Measurements from ENCODE around the gene HSD17B13. TPM values are rescaled to one million over a fixed set of nuclear protein-coding genes. Genes with fewer than 3 reads are reported as not detected.

Gene HSD17B13
- total RNA-seq, 1 experiment from 2014 or later = 0.13 TPM

- Histone ChIP-seq H3K27me3 (ENCODE audit: control insufficient read depth, insufficient read depth, low read length) (no peaks in the 10 kb centered on the region), H3K4me1 (ENCODE audit: control insufficient read depth, insufficient read depth, low read length) (no peaks in the 10 kb centered on the region), H3K4me3 (ENCODE audit: low read depth in 2 of 2, low read length in 2 of 2) (no peak overlapping the region), H3K27ac (ENCODE audit: low read length) (no peak overlapping the region), H3K9me3 (ENCODE audit: control insufficient read depth, insufficient read depth, low read depth, low read length) (no peaks in the 10 kb centered on the region), H3K36me3 (ENCODE audit: control insufficient read depth, insufficient read depth, low read length) (no peaks in the 10 kb centered on the region)
- no TSS peak for BruUV-seq (replicated peaks)
- ChIA-PET CTCF (no interaction called here), POLR2A (no interaction called here)
- intact Hi-C loops (cut with micrococcal nuclease; ENCODE audit: unreplicated experiment) (no loop called here), in situ Hi-C loops (cut with HindIII; ENCODE audit: low pct_unique_long_range_greater_than_20kb, low sequenced_read_pairs) (no loop called here)
- TF ChIP-seq REST (IDR thresholded peaks at IDR 0.05; ENCODE audit: insufficient read depth in 1 of 2, low read depth in 2 of 2, low read length in 1 of 2) (no peak), TCF7L2 (IDR thresholded peaks at IDR 0.05; ENCODE audit: low read depth, low read length) (no peak), CTCF (IDR thresholded peaks at IDR 0.05) (no peak), SIN3A (IDR thresholded peaks at IDR 0.05; ENCODE audit: borderline replicate concordance, insufficient read depth, low read depth, low read length) (no peak), POLR2AphosphoS5 (IDR thresholded peaks at IDR 0.05; ENCODE audit: low read depth, low read length) (no peak)
- ATAC-seq (no peak), DNase-seq (ENCODE audit: low read depth, low spot score) (no peak)
Observed at GRCh38 chr4:87275311-87275710, 47.4 kb downstream of the HSD17B13 start.

GRCh38 chr4:87274803-87275202 is 47.9 kb downstream of the HSD17B13 start:
- TF ChIP-seq CTCF (IDR thresholded peaks at IDR 0.05) (no peak), TCF7L2 (IDR thresholded peaks at IDR 0.05; ENCODE audit: low read depth, low read length) (no peak), REST (IDR thresholded peaks at IDR 0.05; ENCODE audit: insufficient read depth in 1 of 2, low read depth in 2 of 2, low read length in 1 of 2) (no peak), POLR2AphosphoS5 (IDR thresholded peaks at IDR 0.05; ENCODE audit: low read depth, low read length) (no peak), SIN3A (IDR thresholded peaks at IDR 0.05; ENCODE audit: borderline replicate concordance, insufficient read depth, low read depth, low read length) (no peak)
- no peak overlapping the region for H3K27ac ChIP-seq (ENCODE audit: low read length)
- ChIA-PET CTCF (no interaction called here), POLR2A (no interaction called here)
- H3K27me3 ChIP-seq (ENCODE audit: control insufficient read depth, insufficient read depth, low read length) = no peaks in the 10 kb centered on the region
- BruUV-seq (replicated peaks) = no TSS peak
- no peaks in the 10 kb centered on the region for H3K4me1 ChIP-seq (ENCODE audit: control insufficient read depth, insufficient read depth, low read length)
- no peaks in the 10 kb centered on the region for H3K9me3 ChIP-seq (ENCODE audit: control insufficient read depth, insufficient read depth, low read depth, low read length)
- H3K4me3 ChIP-seq (ENCODE audit: low read depth in 2 of 2, low read length in 2 of 2) = no peak overlapping the region
- intact Hi-C loops (cut with micrococcal nuclease; ENCODE audit: unreplicated experiment) = loop anchor here (5.0 kb wide), 1 partner anchor 87 kb away; no protein-coding TSS in a partner anchor
- H3K36me3 ChIP-seq (ENCODE audit: control insufficient read depth, insufficient read depth, low read length) = no peaks in the 10 kb centered on the region
- no peak for DNase-seq (ENCODE audit: low read depth, low spot score)
- in situ Hi-C loops (cut with HindIII; ENCODE audit: low pct_unique_long_range_greater_than_20kb, low sequenced_read_pairs) = no loop called here
- ATAC-seq = no peak
